A673 (cell line): Measurements from ENCODE around the gene SSBP3. TPM values are rescaled to one million over a fixed set of nuclear protein-coding genes. Genes with fewer than 3 reads are reported as not detected.

Source experiments
- BruUV-seq: library from RNA; stranded (reverse); fragments of 400-500 nt; replicated peaks from 2 replicates; lab custom pipeline; 2021; lab: Mats Ljungman, UMichigan
- CTCF ChIA-PET: fragments of 300-600 bp; sonication (Branson Sonifier 250); formaldehyde crosslinking; loops from one replicate; lab custom pipeline; 2022; ENCODE audit warnings: antibody characterized with exemption; lab: Charles Lee
- POLR2A ChIA-PET: fragments of 300-600 bp; sonication (Branson Sonifier 250); formaldehyde crosslinking; loops from one replicate; lab custom pipeline; 2022; ENCODE audit warnings: antibody characterized with exemption; ENCODE audit not compliant: low non-redundant PET; lab: Charles Lee
- DNase-seq: peaks from one replicate; pipeline ENCODE4 v3.0.0-alpha.2; 2015; ENCODE audit warnings: low spot score
- H3K27ac ChIP-seq: fragments of 200-600 bp; sonication (generic); 2 replicates; pipeline ENCODE4 v1.5.1; 2016; ENCODE audit warnings: mixed run types, low read depth, mild to moderate bottlenecking, mixed read lengths, antibody characterized with exemption, low read length; ENCODE audit not compliant: poor library complexity, severe bottlenecking
- H3K27me3 ChIP-seq: fragments of 200-600 bp; sonication (generic); replicated peaks from 2 replicates; pipeline ENCODE4 v1.6.1; 2017; ENCODE audit warnings: mixed run types, low read depth, mild to moderate bottlenecking, mixed read lengths, antibody characterized with exemption, low read length; ENCODE audit not compliant: insufficient read depth, poor library complexity
- H3K36me3 ChIP-seq: fragments of 200-600 bp; sonication (generic); 2 replicates; pipeline ENCODE4 v1.6.1; 2016; ENCODE audit warnings: mixed run types, mild to moderate bottlenecking, mixed read lengths, antibody characterized with exemption, low read length; ENCODE audit not compliant: insufficient read depth, poor library complexity, severe bottlenecking
- H3K4me1 ChIP-seq: fragments of 200-600 bp; sonication (generic); 2 replicates; pipeline ENCODE4 v1.6.1; 2017; ENCODE audit warnings: mixed run types, mild to moderate bottlenecking, mixed read lengths, antibody characterized with exemption, low read length; ENCODE audit not compliant: insufficient read depth, poor library complexity, severe bottlenecking
- H3K4me3 ChIP-seq: fragments of 200-600 bp; sonication (generic); 2 replicates; pipeline ENCODE4 v1.5.1; 2016; ENCODE audit warnings: low read depth, mixed run types, mild to moderate bottlenecking, mixed read lengths, low read length; ENCODE audit not compliant: poor library complexity, severe bottlenecking
- H3K9me3 ChIP-seq: fragments of 200-600 bp; sonication (generic); 2 replicates; pipeline ENCODE4 v1.6.1; 2016; ENCODE audit warnings: mixed run types, low read depth, mild to moderate bottlenecking, mixed read lengths, antibody characterized with exemption, low read length; ENCODE audit not compliant: poor library complexity, severe bottlenecking
- EZH2 ChIP-seq: fragments of 200-600 bp; sonication (generic); IDR thresholded peaks from 2 replicates; pipeline ENCODE4 v1.6.1; 2017; ENCODE audit warnings: borderline replicate concordance, low read depth, mild to moderate bottlenecking, mixed read lengths, antibody characterized with exemption, low read length; ENCODE audit not compliant: poor library complexity, severe bottlenecking
- intact Hi-C: fragments of 100-400 bp; cut with micrococcal nuclease; formaldehyde crosslinking; loops from one replicate; pipeline ENCODE4 v1.10.0; 2022; ENCODE audit not compliant: unreplicated experiment
- total RNA-seq: library from RNA; stranded (reverse); gene quantifications from 2 replicates; pipeline ENCODE4 v1.2.3, GENCODE V29; 2021
- TF ChIP-seq, protein P1 (sequence below): fragments of 300-800, 200-600 bp; sonication (generic); conservative IDR thresholded peaks from 2 replicates; pipeline ENCODE4 v1.5.1; 2017; ENCODE audit warnings: low read depth, mild to moderate bottlenecking, antibody characterized with exemption, low read length, moderate library complexity, mixed read lengths

SSBP3 gene
- total RNA-seq, 1 experiment from 2014 or later = 43.0 TPM

DNA sequence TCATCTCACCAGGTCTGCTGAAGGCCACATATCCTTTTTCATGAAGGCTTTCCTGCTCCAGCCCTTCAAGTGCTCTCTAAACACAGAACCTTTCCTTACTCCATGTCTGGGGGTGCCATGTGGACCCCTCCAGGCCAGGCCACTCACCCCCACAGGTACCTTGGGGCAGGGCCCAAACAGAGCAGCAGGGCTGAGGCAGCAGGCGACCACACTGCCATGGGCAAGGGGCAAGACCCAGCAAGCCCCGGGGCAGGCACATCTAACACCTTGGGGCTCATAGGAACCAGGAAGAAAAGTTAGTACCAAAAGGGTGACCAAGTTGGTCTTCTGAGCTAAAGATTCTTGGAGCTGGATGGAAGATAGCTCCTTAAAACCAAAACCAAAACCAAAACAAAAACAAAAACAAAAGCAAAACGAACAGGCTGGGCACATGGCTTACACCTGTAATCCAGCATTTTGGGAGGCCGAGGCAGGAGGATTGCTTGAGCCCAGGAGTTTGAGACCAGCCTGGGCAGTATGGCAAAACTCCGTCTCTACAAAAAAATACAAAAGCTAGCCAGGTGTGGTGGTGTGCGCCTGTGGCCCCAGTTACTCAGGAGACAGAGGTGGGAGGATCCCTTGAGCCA is 142.5 kb downstream of the SSBP3 start:
- Histone ChIP-seq H3K4me3 (no peak overlapping the region), H3K27me3 (no peaks in the 10 kb centered on the region), H3K4me1 (no peaks in the 10 kb centered on the region), H3K9me3 (no peaks in the 10 kb centered on the region), H3K36me3 (no peaks in the 10 kb centered on the region), H3K27ac (no peak overlapping the region)
- ChIA-PET POLR2A (no interaction called here), CTCF (no interaction called here)
- intact Hi-C loops = no loop called here
- TF ChIP-seq, protein P1, sequence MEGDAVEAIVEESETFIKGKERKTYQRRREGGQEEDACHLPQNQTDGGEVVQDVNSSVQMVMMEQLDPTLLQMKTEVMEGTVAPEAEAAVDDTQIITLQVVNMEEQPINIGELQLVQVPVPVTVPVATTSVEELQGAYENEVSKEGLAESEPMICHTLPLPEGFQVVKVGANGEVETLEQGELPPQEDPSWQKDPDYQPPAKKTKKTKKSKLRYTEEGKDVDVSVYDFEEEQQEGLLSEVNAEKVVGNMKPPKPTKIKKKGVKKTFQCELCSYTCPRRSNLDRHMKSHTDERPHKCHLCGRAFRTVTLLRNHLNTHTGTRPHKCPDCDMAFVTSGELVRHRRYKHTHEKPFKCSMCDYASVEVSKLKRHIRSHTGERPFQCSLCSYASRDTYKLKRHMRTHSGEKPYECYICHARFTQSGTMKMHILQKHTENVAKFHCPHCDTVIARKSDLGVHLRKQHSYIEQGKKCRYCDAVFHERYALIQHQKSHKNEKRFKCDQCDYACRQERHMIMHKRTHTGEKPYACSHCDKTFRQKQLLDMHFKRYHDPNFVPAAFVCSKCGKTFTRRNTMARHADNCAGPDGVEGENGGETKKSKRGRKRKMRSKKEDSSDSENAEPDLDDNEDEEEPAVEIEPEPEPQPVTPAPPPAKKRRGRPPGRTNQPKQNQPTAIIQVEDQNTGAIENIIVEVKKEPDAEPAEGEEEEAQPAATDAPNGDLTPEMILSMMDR = no peak
- TF ChIP-seq EZH2 = no peak
- no TSS peak for BruUV-seq
- no peak for DNase-seq

DNA sequence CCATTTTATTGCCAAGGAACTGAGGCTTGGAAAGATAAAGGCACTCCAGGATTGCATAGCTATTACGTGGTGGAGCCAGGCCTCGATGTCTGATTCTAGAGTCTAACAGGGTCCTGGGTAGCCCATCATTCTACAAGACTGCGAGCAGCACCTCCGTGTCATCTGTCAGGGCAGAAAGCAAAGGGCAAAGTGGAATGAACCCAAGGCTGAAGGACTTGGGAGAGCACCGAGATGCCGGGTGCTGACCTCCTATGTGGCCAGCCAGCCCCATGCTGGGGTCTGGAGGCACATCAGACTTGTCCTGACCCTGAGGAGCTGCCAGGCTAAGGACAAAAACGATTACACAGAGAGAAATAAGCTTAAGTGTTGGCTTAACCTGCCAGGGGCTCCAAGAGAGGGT is 143.9 kb downstream of the SSBP3 start:
- BruUV-seq = no TSS peak
- Histone ChIP-seq H3K27ac (no peak overlapping the region), H3K36me3 (no peaks in the 10 kb centered on the region), H3K4me3 (no peak overlapping the region), H3K9me3 (no peaks in the 10 kb centered on the region), H3K4me1 (no peaks in the 10 kb centered on the region), H3K27me3 (no peaks in the 10 kb centered on the region)
- ChIA-PET POLR2A (no interaction called here), CTCF (no interaction called here)
- intact Hi-C loops = no loop called here
- no peak for DNase-seq
- TF ChIP-seq, protein P1 = no peak
- no peak for TF ChIP-seq EZH2

DNA sequence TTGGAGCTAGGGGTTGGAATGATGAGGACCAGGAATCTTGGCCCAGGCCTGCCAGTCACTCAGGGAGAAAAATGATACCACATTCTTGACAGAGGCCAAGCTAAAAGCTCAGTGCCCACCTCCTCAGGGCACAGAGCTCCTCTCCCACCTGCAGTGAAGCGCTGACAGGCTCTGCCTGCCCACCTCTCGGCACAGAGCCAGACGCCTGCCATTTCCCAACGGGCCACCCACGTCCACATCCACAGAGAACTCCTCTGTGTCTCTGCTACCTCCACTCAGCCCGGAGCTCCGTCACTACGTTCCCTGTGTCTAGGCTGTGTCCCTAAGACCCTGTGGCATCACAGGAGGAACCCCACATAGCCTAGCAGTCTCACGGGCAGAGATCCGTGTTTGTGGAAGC is 145.4 kb downstream of the SSBP3 start:
- no peak for DNase-seq
- H3K36me3 ChIP-seq = no peaks in the 10 kb centered on the region
- no peaks in the 10 kb centered on the region for H3K9me3 ChIP-seq
- H3K27ac ChIP-seq = no peak overlapping the region
- intact Hi-C loops = no loop called here
- H3K27me3 ChIP-seq = no peaks in the 10 kb centered on the region
- ChIA-PET CTCF (interaction anchor here (0.5 kb wide), 1 partner anchor 21 kb away, joined by 9 read pairs; no protein-coding TSS in a partner anchor), POLR2A (no interaction called here)
- TF ChIP-seq EZH2 = no peak
- TF ChIP-seq, protein P1 = no peak
- no TSS peak for BruUV-seq
- no peak overlapping the region for H3K4me3 ChIP-seq
- no peaks in the 10 kb centered on the region for H3K4me1 ChIP-seq
